ENCODE data around the gene NRIP1.

DNA sequence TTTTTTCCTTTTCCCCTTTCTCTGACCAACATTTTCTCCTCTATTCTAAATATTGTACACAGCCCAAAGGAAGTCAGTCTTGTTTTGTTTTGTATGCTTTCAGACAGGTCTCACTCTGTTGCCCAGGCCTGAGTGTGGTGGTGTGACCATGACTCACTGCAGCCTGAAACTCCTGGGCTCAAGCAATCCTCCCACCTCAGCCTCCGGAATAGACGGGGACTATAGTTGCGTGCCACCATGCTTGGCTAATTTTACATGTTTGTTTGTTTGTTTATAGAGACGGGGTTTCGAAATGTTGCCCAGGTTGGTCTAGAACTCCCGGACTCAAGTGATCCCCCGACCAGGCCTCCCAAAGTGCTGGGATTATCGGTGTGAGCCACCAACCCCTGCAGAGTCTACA, 72.8 kb downstream of the NRIP1 start:
- TF ChIP-seq, protein P1, sequence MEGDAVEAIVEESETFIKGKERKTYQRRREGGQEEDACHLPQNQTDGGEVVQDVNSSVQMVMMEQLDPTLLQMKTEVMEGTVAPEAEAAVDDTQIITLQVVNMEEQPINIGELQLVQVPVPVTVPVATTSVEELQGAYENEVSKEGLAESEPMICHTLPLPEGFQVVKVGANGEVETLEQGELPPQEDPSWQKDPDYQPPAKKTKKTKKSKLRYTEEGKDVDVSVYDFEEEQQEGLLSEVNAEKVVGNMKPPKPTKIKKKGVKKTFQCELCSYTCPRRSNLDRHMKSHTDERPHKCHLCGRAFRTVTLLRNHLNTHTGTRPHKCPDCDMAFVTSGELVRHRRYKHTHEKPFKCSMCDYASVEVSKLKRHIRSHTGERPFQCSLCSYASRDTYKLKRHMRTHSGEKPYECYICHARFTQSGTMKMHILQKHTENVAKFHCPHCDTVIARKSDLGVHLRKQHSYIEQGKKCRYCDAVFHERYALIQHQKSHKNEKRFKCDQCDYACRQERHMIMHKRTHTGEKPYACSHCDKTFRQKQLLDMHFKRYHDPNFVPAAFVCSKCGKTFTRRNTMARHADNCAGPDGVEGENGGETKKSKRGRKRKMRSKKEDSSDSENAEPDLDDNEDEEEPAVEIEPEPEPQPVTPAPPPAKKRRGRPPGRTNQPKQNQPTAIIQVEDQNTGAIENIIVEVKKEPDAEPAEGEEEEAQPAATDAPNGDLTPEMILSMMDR (IDR thresholded peaks at IDR 0.05) = no peak
- no peak for TF ChIP-seq POLR2A (IDR thresholded peaks at IDR 0.05)
